HG02798 (cell line): ENCODE data around the gene KRT31.
"Not testable (repeated sequence)": the region's sequence is repeated elsewhere in the genome, so short reads cannot be mapped to it uniquely, and the experiment has no call there.

Experiments used
- ATAC-seq: cut with Tn5 transposase; IDR thresholded peaks from one replicate; pipeline ENCODE4 v1.9.1; 2021; ENCODE audit warnings: mild to moderate bottlenecking; ENCODE audit not compliant: unreplicated experiment, poor library complexity

The KRT31 gene

GRCh38 chr17:41392278-41392677, 5.1 kb downstream of the KRT31 start:
- no peak for ATAC-seq

- ATAC-seq = no peak
Measured at GRCh38 chr17:41391535-41391934, 5.9 kb downstream of the KRT31 start.

DNA sequence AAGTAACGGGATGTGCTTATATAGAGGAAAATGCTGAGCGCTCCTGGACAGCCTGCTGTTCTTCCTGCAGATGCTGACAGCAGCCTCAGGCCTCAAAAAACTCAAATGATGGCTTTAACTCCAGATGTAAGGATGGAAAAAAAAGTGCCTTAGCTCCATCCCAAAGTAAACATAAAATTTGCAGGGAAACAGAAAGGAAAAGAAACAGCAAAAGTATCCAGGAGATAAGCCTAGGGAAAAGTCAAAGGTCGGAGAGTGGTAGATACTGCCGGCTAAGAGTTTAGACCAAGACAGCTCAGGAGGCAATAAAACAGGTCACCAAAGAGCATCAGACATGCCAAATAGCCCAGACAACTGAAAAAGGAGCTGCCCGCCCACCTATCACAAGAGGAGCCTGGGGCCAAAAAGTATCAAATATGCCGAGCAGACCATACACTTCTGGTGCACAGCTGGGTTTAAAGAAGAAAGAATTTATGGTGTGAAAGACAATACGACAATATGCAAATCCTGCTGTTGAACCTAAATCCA, 6.9 kb downstream of the KRT31 start:
- ATAC-seq = no peak

DNA sequence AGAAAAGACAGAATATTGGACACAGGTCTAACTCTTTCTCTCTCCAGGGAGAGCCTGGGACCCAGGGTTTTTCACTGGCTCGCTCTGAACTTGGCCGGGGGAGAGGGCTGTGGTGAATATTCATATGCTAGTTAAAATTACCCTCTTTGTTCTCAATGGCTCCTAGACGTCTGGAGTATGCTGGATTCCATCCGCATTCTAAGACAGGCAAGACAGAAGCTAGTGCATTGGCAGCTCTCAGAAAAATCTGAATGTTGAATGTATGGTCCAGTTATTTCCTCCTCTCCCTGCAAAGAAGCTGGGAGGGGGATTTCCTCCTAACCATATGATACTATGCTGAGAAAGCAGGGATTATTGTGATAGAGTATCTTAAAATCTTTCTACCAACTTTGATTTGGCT, 9.7 kb downstream of the KRT31 start:
- no peak for ATAC-seq

DNA sequence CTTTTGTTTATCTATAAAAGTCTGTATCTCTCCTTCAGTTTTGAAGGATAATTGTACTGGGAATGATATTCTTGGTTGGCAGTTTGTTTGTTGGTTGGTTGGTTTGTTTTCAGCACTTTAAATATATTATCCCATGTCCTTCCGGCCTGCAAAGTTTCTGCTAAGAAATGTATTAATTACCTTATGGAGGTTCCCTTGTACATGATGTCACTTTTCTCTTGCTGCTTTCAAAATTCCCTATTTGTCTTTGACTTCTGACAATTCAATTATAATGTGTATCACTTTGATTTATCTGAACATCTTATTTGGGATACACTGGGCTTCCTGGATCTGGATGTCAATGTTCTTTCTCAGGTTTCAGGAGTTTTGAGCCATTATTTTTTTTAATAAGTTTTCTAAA, 11.2 kb downstream of the KRT31 start:
- ATAC-seq = no peak

DNA sequence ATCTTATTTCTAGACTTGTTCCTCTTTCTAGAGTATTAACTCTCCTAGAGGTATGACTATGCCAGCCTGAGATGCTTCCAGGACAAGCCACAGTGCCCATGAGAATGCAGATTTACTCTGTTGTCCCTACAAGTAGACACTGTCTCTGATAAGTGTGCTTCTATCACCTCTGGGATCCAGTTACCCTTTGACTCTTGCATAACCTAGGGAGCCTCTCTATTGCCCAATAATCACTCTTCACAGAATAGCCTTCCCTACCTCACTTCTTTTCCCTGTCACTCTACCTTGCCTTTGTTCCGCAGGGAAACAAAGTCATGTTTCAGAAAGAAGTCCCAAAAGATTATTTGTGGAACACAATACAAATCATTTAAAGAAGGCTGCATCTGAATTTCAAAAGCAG, 13.7 kb downstream of the KRT31 start:
- no peak for ATAC-seq

DNA sequence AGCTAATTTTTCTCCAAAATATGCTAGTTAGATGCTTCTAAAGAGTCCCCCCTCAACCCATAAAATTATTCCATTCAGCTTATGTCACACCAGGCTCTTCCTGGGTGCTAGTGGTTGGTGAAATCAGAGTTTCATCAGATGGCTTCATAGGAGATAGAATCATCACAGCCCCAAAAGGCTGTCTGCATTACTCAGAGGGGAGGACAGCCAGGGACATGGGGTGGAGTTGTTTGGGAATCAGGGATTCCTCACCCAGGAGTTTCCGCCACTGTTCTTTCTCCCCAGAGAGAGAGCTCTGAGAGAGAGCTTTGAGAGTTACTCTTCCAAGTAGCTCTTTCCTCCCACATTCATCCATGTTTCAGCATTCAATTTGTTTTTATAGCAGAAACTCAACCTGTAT, 15.0 kb downstream of the KRT31 start:
- ATAC-seq = no peak

DNA sequence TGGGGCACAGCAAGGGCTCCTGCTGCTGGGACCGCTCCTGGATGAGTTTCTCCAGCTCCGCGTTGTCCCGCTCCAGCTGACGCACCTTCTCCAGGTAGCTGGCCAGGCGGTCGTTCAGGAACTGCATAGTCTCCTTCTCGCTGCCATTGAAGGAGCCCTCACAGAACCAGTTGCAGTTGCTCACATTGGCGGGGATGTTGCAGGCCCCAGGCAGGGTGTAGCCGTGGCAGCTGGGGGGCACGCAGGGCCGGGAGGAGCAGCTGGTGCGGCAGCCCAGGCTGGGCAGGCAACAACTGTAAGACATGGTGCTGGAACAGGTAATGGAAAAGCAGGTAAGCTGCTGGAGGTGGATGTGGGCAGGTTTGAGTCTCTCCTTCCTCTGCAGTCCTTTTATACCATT, 15.5 kb downstream of the KRT31 start, which contains the start of gene KRT34:
KRT34 (minus strand) TSS at position 364 of the 400 bp plus-strand sequence; CDS start at position 304, 60 bp downstream.
- not testable (repeated sequence) for ATAC-seq

- ATAC-seq = not testable (repeated sequence)
Measured at GRCh38 chr17:41380091-41380490, 17.3 kb downstream of the KRT31 start.

GRCh38 chr17:41377546-41377945, 19.9 kb downstream of the KRT31 start:
- no peak for ATAC-seq

DNA sequence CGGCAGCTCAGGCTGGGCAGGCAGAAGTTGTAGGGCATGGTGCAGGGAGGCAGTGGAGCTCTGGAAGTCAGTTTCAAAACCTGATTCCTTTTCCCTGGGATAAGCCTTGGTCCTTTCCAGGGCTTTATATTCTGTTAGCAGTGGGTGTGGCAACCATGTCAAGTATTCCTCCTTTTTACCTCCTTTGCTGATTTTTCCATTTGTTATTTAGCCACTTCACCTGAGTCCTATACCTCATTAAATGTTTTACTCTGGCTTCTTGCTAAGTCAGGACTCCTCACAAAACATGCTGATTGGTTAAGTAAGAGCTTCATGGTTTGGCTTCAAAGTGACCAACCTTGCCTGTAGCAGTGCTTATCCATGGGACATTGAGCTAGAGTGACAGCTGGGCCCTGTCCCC, 27.7 kb downstream of the KRT31 start, which contains the start of gene KRT33B:
KRT33B (minus strand) TSS at position 101 of the 400 bp plus-strand sequence; CDS start at position 38, 63 bp downstream.
- no peak for ATAC-seq

DNA sequence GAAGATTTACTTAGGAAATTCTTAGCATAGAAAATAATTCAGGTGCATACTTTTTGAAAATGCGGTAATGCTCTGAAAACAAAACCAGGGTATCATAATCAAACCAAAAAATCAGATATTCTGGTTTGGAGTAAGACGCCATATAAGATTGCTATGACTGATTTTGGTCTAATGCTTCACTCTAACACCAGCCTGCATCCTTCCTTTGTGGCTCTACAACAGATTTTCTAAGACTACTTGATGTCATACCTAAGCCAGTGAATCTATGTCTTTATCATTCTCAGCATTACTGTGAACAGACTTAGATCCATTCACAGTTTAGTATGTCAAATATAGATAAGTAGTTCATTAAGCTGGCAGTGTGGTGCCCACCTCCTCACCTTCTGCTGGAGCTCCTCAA, 28.4 kb downstream of the KRT31 start:
- no peak for ATAC-seq

- ATAC-seq = no peak
Measured at GRCh38 chr17:41367426-41368075, 29.9 kb downstream of the KRT31 start.

- ATAC-seq = no peak
Measured at GRCh38 chr17:41366070-41366469, 31.3 kb downstream of the KRT31 start.

DNA sequence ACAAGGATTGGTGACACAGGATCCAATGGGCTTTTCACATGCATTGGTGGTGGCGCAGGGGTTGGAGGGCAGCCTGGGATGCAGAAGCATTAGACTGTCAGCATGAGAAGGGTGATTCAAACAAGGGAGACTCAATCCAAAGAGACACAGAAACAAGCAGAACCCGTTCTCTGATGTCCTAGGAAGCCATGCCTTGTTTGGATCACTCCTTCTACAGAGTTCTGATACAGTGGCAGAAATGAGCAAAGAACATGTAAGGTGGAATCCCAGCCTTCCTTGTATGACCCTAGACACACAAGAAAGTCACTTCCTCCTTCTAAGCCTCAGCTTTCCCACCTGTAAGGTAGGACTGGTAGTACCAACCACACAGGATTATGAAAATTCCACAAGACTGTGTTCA, 33.5 kb downstream of the KRT31 start:
- ATAC-seq = no peak

DNA sequence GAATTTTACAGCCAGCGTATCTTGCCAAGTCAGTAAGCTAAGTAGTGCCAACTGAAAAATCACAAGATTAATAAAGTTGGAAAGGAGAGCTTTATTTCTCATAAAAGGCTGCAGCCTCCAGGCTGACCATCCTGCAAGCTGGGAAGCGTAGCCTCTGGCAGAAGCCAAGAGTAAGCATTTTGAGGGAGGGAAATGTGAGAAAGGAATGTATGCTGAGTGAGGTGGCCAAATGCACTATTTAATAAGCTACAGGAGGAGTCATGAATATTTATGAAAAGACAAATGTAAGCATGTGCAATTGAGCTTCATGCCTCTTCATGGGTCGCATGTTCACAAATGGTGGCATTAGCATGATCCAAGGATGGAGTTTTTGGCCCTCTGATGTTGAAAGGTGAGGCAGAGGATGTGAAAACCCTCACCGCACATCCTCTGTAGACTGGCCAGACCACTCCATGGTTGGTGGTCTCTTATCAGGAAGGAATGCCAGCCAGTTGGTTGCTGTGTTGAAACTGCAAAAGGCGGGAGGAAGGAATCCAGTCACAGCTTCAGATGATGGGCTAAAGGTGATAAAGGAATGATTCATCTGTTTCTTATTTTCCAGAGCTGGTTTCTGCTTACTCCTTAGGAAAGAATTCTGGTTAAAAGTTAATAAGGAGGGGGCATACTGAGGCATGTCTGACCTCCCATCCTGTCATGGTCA, 37.0 kb downstream of the KRT31 start:
- ATAC-seq = no peak

GRCh38 chr17:41354536-41354935, 42.9 kb downstream of the KRT31 start:
- ATAC-seq = no peak

DNA sequence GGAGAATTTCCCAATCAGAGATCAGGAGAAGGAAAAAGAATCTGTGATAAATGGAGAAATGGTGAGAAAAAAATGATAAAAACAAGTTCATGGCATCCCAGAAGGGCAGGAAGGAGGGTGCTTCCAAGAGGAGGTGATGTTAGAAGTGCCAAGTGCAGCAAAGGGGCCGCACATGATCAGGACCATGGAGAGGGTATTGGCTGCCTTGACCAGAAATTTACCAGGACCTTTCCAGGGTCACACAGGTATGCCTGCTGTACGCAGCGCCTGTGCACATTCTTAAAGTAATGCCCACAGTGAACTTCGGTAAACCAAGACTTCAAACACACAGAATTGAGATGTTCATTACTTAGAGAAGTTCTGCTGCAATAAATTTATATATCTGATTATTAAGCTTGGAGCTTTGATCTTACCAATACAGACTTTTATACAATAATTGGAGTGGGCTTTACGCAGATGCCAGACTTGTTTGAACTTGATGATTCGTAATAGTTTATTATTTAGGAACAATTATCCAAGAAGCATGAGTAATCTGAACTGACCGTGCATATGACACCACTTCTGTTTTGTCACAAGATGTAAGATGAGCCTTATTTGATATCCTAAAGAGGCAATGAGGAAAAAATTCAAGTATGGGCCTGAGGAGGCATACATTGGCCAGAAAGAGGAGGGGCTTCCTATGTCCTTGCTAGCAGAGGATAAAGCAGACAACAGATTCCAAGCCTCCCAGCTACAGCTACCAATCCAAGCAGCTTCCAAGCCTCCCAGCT, 44.6 kb downstream of the KRT31 start:
- no peak for ATAC-seq

GRCh38 chr17:41351177-41351576, 46.2 kb downstream of the KRT31 start:
- no peak for ATAC-seq

- not testable (repeated sequence) for ATAC-seq
Measured at GRCh38 chr17:41350381-41350878, 47.0 kb downstream of the KRT31 start, which contains the start of gene KRT33A. Gene KRT33A, minus strand, starts transcription at chr17:41350828. Its CDS starts 61 bp downstream, at chr17:41350767.
